Ascending aorta (tissue), 2 donors: ENCODE results near the gene HS2ST1. TPM values are rescaled to one million over a fixed set of nuclear protein-coding genes. Genes with fewer than 3 reads are reported as not detected.

Experiments used
- DNase-seq, 2 donors: peaks; one replicate each; pipeline ENCODE4 v3.0.0-alpha.2; 2019; ENCODE audit warnings: low spot score in 2 of 2
- H3K27ac ChIP-seq, 2 donors: fragments of 200-600 bp; sonication (generic); one replicate each; pipeline ENCODE4 v1.5.1; 2016 to 2017; ENCODE audit warnings: mild to moderate bottlenecking in 1 of 2
- H3K27me3 ChIP-seq: fragments of 200-600 bp; sonication (generic); one replicate; pipeline ENCODE4 v1.5.1; 2017
- H3K36me3 ChIP-seq, 2 donors: fragments of 200-600 bp; sonication (generic); one replicate each; pipeline ENCODE4 v1.5.1; 2016
- H3K4me1 ChIP-seq, 2 donors: fragments of 200-600 bp; sonication (generic); one replicate each; pipeline ENCODE4 v1.5.1; 2016 to 2017; ENCODE audit warnings: mild to moderate bottlenecking in 1 of 2
- H3K4me3 ChIP-seq, 2 donors: fragments of 200-600 bp; sonication (generic); one replicate each; pipeline ENCODE4 v1.5.1; 2016 to 2017; ENCODE audit warnings: mild to moderate bottlenecking in 1 of 2
- H3K9me3 ChIP-seq, 2 donors: fragments of 200-600 bp; sonication (generic); one replicate each; pipeline ENCODE4 v1.5.1; 2016
- CTCF ChIP-seq, 3 experiments: fragments of 200-600 bp in 2 of 3; fragments of 450-650 bp in 1 of 3; sonication (generic) in 2 of 3; IDR thresholded peaks; one replicate each; pipeline ENCODE4 v1.5.1; 2016 to 2019; ENCODE audit warnings: antibody characterized with exemption in 3 of 3, mild to moderate bottlenecking in 1 of 3, moderate library complexity in 1 of 3
- intact Hi-C: fragments of 100-400 bp; cut with DNase I; formaldehyde crosslinking; loops from one replicate; pipeline ENCODE4 v1.15.1; 2023
- total RNA-seq: library from RNA; depleted of rRNA; stranded (reverse); fragments of >200 nt; gene quantifications from one replicate; pipeline ENCODE4 v1.1.0, GENCODE V29; 2016

HS2ST1 gene
- total RNA-seq, 1 donor from 2014 or later, result 15.8 TPM

- H3K4me1 ChIP-seq, result no peaks in the 10 kb centered on the region
- DNase-seq, result no peak
- intact Hi-C loops, result no loop called here
Observed at GRCh38 chr1:87028576-87028975, 114.1 kb downstream of the HS2ST1 start.

GRCh38 chr1:87030740-87031690, 116.6 kb downstream of the HS2ST1 start:
- Histone ChIP-seq H3K4me1 (no peaks in the 10 kb centered on the region), H3K36me3 (no peaks in the 10 kb centered on the region), H3K27ac (no peak overlapping the region), H3K4me3 (no peak overlapping the region), H3K9me3 (no peaks in the 10 kb centered on the region), H3K27me3 (no peaks in the 10 kb centered on the region)
- no peak for DNase-seq
- intact Hi-C loops, result no loop called here
- TF ChIP-seq CTCF (IDR thresholded peaks at IDR 0.05), result no peak

More at GRCh38 chr1:87028576-87028975, 114.1 kb downstream of the HS2ST1 start:
- no peaks in the 10 kb centered on the region for H3K9me3 ChIP-seq
- H3K27me3 ChIP-seq, result no peaks in the 10 kb centered on the region
- H3K4me3 ChIP-seq, result no peak overlapping the region
- no peak for TF ChIP-seq CTCF (IDR thresholded peaks at IDR 0.05)
- no peak overlapping the region for H3K27ac ChIP-seq
- H3K36me3 ChIP-seq, result no peaks in the 10 kb centered on the region

GRCh38 chr1:87034351-87034750, 119.9 kb downstream of the HS2ST1 start:
- Histone ChIP-seq H3K27me3 (no peaks in the 10 kb centered on the region), H3K9me3 (no peaks in the 10 kb centered on the region), H3K4me3 (no peak overlapping the region), H3K4me1 (no peaks in the 10 kb centered on the region), H3K36me3 (no peaks in the 10 kb centered on the region), H3K27ac (no peak overlapping the region)
- DNase-seq, result no peak
- intact Hi-C loops, result no loop called here
- no peak for TF ChIP-seq CTCF (IDR thresholded peaks at IDR 0.05)

GRCh38 chr1:87039096-87039495, 124.7 kb downstream of the HS2ST1 start:
- Histone ChIP-seq H3K4me1 (no peaks in the 10 kb centered on the region), H3K27me3 (no peaks in the 10 kb centered on the region), H3K4me3 (no peak overlapping the region), H3K27ac (no peak overlapping the region), H3K36me3 (no peaks in the 10 kb centered on the region), H3K9me3 (no peaks in the 10 kb centered on the region)
- no peak for TF ChIP-seq CTCF (IDR thresholded peaks at IDR 0.05)
- DNase-seq, result no peak
- intact Hi-C loops, result no loop called here

- H3K4me1 ChIP-seq, result no peaks in the 10 kb centered on the region
- TF ChIP-seq CTCF (IDR thresholded peaks at IDR 0.05), result no peak
- no peak overlapping the region for H3K4me3 ChIP-seq
- H3K27ac ChIP-seq, result no peak overlapping the region
- no peaks in the 10 kb centered on the region for H3K9me3 ChIP-seq
- H3K27me3 ChIP-seq, result no peaks in the 10 kb centered on the region
- H3K36me3 ChIP-seq, result no peaks in the 10 kb centered on the region
- intact Hi-C loops, result no loop called here
- no peak for DNase-seq
Observed at GRCh38 chr1:87042111-87042811, 127.8 kb downstream of the HS2ST1 start.
